ENCODE data around the gene FGF3. TPM values are rescaled to one million over a fixed set of nuclear protein-coding genes. Genes with fewer than 3 reads are reported as not detected.

Gene FGF3
- polyA plus RNA-seq, 3 donors = not detected

DNA sequence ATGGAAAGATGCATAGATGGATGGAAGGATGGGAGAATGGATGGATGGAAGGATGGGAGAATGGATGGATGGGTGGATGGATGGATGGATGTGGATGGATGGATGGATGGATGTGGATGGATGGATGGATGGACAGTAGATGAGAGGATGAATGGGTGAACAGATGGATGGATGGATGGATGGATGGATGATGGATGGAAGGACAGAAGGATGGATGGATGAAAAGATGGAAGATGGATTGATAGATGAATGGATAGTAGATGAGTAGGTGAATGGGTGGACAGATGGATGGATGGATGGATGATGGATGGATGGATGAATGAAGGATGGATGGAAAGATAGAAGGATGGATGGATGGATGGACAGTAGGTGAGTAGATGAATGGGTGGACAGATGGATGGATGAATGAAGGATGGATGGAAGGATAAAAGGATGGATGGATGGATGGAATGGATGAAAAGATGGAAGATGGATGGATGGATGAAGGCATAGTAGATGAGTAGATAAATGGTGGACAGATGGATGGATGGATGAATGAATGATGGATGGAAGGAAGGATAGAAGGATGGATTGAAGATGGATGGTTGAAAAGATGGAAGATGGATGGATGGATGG lies 15.5 kb downstream of the FGF3 start:
- Mint-ChIP-seq H3K27ac (no peak overlapping the region), H3K9me3 (peaks cover 2 to 7% (median 3%) of the 10 kb centered on the region in 7 donors), H3K4me1 (no peaks in the 10 kb centered on the region), H3K36me3 (no peaks in the 10 kb centered on the region), H3K27me3 (ENCODE audit: low read depth in 3 of 3) (peaks cover 3 to 6% (median 5%) of the 10 kb centered on the region in 3 donors), H3K4me3 (no peak overlapping the region)
- H3K9ac ChIP-seq (ENCODE audit: insufficient read depth, low read length, poor library complexity, severe bottlenecking) = no peak overlapping the region
- H3K36me3 ChIP-seq (replicated peaks in 1 of 2; ENCODE audit: control insufficient read depth in 1 of 2, insufficient read depth in 2 of 2, low read length in 2 of 2) = no peaks in the 10 kb centered on the region
- H3K4me3 ChIP-seq (replicated peaks in 1 of 3; ENCODE audit: low read depth in 2 of 3, low read length in 3 of 3) = no peak overlapping the region
- H3K4me2 ChIP-seq (replicated peaks; ENCODE audit: extremely low read depth, low read length, poor library complexity, severe bottlenecking) = no peak overlapping the region
- no peaks in the 10 kb centered on the region for H3K4me1 ChIP-seq (ENCODE audit: control insufficient read depth in 1 of 2, insufficient read depth in 2 of 2, low read length in 2 of 2)
- no peaks in the 10 kb centered on the region for H3K27me3 ChIP-seq (ENCODE audit: control insufficient read depth in 2 of 2, insufficient read depth in 2 of 2, low read length in 2 of 2)
- intact Hi-C loops (cut with micrococcal nuclease) = loop anchor here in 1 of 2 donors (10.0 kb wide), 1 partner anchor 59 kb away; no protein-coding TSS in a partner anchor
- TF ChIP-seq, protein P1, sequence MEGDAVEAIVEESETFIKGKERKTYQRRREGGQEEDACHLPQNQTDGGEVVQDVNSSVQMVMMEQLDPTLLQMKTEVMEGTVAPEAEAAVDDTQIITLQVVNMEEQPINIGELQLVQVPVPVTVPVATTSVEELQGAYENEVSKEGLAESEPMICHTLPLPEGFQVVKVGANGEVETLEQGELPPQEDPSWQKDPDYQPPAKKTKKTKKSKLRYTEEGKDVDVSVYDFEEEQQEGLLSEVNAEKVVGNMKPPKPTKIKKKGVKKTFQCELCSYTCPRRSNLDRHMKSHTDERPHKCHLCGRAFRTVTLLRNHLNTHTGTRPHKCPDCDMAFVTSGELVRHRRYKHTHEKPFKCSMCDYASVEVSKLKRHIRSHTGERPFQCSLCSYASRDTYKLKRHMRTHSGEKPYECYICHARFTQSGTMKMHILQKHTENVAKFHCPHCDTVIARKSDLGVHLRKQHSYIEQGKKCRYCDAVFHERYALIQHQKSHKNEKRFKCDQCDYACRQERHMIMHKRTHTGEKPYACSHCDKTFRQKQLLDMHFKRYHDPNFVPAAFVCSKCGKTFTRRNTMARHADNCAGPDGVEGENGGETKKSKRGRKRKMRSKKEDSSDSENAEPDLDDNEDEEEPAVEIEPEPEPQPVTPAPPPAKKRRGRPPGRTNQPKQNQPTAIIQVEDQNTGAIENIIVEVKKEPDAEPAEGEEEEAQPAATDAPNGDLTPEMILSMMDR (IDR thresholded peaks at IDR 0.05) = no peak
- H3K9me3 ChIP-seq (replicated peaks in 1 of 2; ENCODE audit: control insufficient read depth in 1 of 2, insufficient read depth in 1 of 2, low read length in 2 of 2) = peaks cover 5 to 7% of the 10 kb centered on the region in 2 donors
- H2AFZ ChIP-seq (ENCODE audit: insufficient read depth, low read depth, low read length, poor library complexity, severe bottlenecking) = no peak overlapping the region
- H4K20me1 ChIP-seq (ENCODE audit: insufficient read depth, low read length) = no peaks in the 10 kb centered on the region
- H3K79me2 ChIP-seq (ENCODE audit: insufficient read depth, low read length) = no peaks in the 10 kb centered on the region
- no peak overlapping the region for H3K27ac ChIP-seq (ENCODE audit: low read depth in 1 of 2, low read length in 2 of 2)
- no peak for DNase-seq

DNA sequence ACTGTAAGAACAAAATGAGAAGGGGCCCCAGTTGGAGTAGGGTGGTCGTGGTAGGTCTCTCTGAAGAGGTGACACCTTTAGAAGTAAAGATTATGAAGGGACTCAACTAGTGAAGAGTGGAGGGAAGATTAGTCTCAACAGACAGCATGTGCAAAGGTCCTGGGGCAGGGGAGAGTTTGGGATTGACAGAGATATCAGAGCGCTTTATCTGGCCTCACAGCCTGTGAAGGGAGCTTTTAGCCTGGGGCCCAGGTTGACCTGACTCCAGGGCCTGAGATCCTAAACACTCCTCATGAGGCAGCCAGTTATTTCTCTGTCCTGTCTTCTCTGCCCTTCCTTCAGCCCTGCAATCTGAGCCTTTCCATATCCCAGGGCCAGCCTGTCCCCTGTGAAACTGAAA lies 16.2 kb downstream of the FGF3 start:
- Mint-ChIP-seq H3K4me3 (no peak overlapping the region), H3K27me3 (ENCODE audit: low read depth in 3 of 3) (peaks cover 2 to 5% (median 3%) of the 10 kb centered on the region in 3 donors), H3K27ac (no peak overlapping the region), H3K36me3 (no peaks in the 10 kb centered on the region), H3K9me3 (peaks cover 2 to 7% (median 3%) of the 10 kb centered on the region in 7 donors), H3K4me1 (no peaks in the 10 kb centered on the region)
- Histone ChIP-seq H3K4me3 (replicated peaks in 1 of 3; ENCODE audit: low read depth in 2 of 3, low read length in 3 of 3) (no peak overlapping the region), H3K4me2 (replicated peaks; ENCODE audit: extremely low read depth, low read length, poor library complexity, severe bottlenecking) (no peak overlapping the region), H3K4me1 (ENCODE audit: control insufficient read depth in 1 of 2, insufficient read depth in 2 of 2, low read length in 2 of 2) (no peaks in the 10 kb centered on the region), H3K36me3 (replicated peaks in 1 of 2; ENCODE audit: control insufficient read depth in 1 of 2, insufficient read depth in 2 of 2, low read length in 2 of 2) (no peaks in the 10 kb centered on the region), H3K9me3 (replicated peaks in 1 of 2; ENCODE audit: control insufficient read depth in 1 of 2, insufficient read depth in 1 of 2, low read length in 2 of 2) (peaks cover 5 to 7% of the 10 kb centered on the region in 2 donors), H3K27me3 (ENCODE audit: control insufficient read depth in 2 of 2, insufficient read depth in 2 of 2, low read length in 2 of 2) (no peaks in the 10 kb centered on the region), H3K27ac (ENCODE audit: low read depth in 1 of 2, low read length in 2 of 2) (no peak overlapping the region), H4K20me1 (ENCODE audit: insufficient read depth, low read length) (no peaks in the 10 kb centered on the region), H3K79me2 (ENCODE audit: insufficient read depth, low read length) (no peaks in the 10 kb centered on the region), H2AFZ (ENCODE audit: insufficient read depth, low read depth, low read length, poor library complexity, severe bottlenecking) (no peak overlapping the region), H3K9ac (ENCODE audit: insufficient read depth, low read length, poor library complexity, severe bottlenecking) (no peak overlapping the region)
- WGBS (ENCODE audit: insufficient coverage) = 50% methylated on average over 1 of the region's 2 CpGs
- intact Hi-C loops (cut with micrococcal nuclease) = loop anchor here in 1 of 2 donors (10.0 kb wide), 1 partner anchor 58 kb away; no protein-coding TSS in a partner anchor
- DNase-seq = no peak
- TF ChIP-seq, protein P1 (IDR thresholded peaks at IDR 0.05) = no peak
